K562 (cell line): Measurements from ENCODE around the gene UBA7. TPM values are rescaled to one million over a fixed set of nuclear protein-coding genes. Genes with fewer than 3 reads are reported as not detected.

Experiments
- ASH1L ChIP-seq: fragments of 450-650 bp; IDR thresholded peaks from 2 replicates; pipeline ENCODE4 v1.6.1; 2018; ENCODE audit warnings: borderline replicate concordance, mild to moderate bottlenecking, low read depth; ENCODE audit not compliant: partially characterized antibody
- C11orf30 ChIP-seq: fragments of 450-650 bp; IDR thresholded peaks from 2 replicates; pipeline ENCODE4 v1.6.1; 2016; ENCODE audit warnings: low read depth, mild to moderate bottlenecking
- CC2D1A ChIP-seq: fragments of 450-650 bp; IDR thresholded peaks from 2 replicates; pipeline ENCODE4 v1.6.1; 2017; ENCODE audit warnings: mild to moderate bottlenecking
- CREB3 ChIP-seq: fragments of 450-650 bp; conservative IDR thresholded peaks from 2 replicates; pipeline ENCODE4 v1.6.1; 2016; ENCODE audit warnings: missing genetic modification characterization, low read depth, mild to moderate bottlenecking, missing compliant biosample characterization, moderate library complexity
- CREBBP ChIP-seq: IDR thresholded peaks from one replicate; pipeline ENCODE4 v1.6.1; 2012; ENCODE audit warnings: low read depth, mild to moderate bottlenecking, control low read depth, inconsistent platforms, low read length
- EP400 ChIP-seq: fragments of 450-650 bp; IDR thresholded peaks from 2 replicates; pipeline ENCODE4 v1.6.1; 2017; ENCODE audit warnings: antibody characterized with exemption, mild to moderate bottlenecking, moderate library complexity
- FOXA1 ChIP-seq: fragments of 450-650 bp; IDR thresholded peaks from 2 replicates; pipeline ENCODE4 v1.6.1; 2016; ENCODE audit warnings: mild to moderate bottlenecking, borderline replicate concordance
- HBP1 ChIP-seq: fragments of 450-650 bp; formaldehyde crosslinking; IDR thresholded peaks from 2 replicates; pipeline ENCODE4 v1.4.0; 2022; ENCODE audit warnings: missing genetic modification characterization
- NCOA2 ChIP-seq, 2 experiments: fragments of 450-650 bp; IDR thresholded peaks; 2 replicates each; pipeline ENCODE4 v1.6.1; 2018; ENCODE audit warnings: mild to moderate bottlenecking in 2 of 2, moderate library complexity in 1 of 2; ENCODE audit not compliant: partially characterized antibody in 2 of 2
- NFIC ChIP-seq: fragments of 450-650 bp; IDR thresholded peaks from 2 replicates; pipeline ENCODE4 v1.6.1; 2017; ENCODE audit warnings: mild to moderate bottlenecking, inconsistent platforms
- NRF1 ChIP-seq, 2 experiments: fragments of 450-650 bp; IDR thresholded peaks in 1 of 2; conservative IDR thresholded peaks in 1 of 2; 2 replicates each; pipeline ENCODE4 v1.6.1; 2014; ENCODE audit warnings: mild to moderate bottlenecking in 2 of 2
- POLR2B ChIP-seq: fragments of 450-650 bp; IDR thresholded peaks from 2 replicates; pipeline ENCODE4 v1.6.1; 2018; ENCODE audit warnings: low read depth; ENCODE audit not compliant: partially characterized antibody
- POLR2H ChIP-seq: IDR thresholded peaks from 2 replicates; pipeline ENCODE4 v1.6.1; 2016; ENCODE audit warnings: missing genetic modification characterization, low read depth, mild to moderate bottlenecking, control low read depth, missing compliant biosample characterization, moderate library complexity
- POLR3G ChIP-seq: IDR thresholded peaks from 2 replicates; pipeline ENCODE4 v1.6.1; 2011; ENCODE audit not compliant: insufficient read length, insufficient replicate concordance; ENCODE audit errors: extremely low read depth
- RAD21 ChIP-seq, 2 experiments: fragments of 250-450 bp in 1 of 2; fragments of 450-650 bp in 1 of 2; sonication (Bioruptor Pico) in 1 of 2; formaldehyde crosslinking in 1 of 2; IDR thresholded peaks in 1 of 2; conservative IDR thresholded peaks in 1 of 2; 2 replicates each; pipeline versions ENCODE4 v1.4.0 to v1.8.0; 2020 to 2022; ENCODE audit warnings: mild to moderate bottlenecking in 2 of 2, moderate library complexity in 1 of 2
- RBM15 ChIP-seq: fragments of 200-400 bp; formaldehyde crosslinking; IDR thresholded peaks from 2 replicates; pipeline ENCODE4 v1.6.1; 2018; ENCODE audit warnings: mild to moderate bottlenecking, low read length, moderate library complexity; ENCODE audit not compliant: insufficient read depth
- RBM22 ChIP-seq: fragments of 200-400 bp; formaldehyde crosslinking; IDR thresholded peaks from 2 replicates; pipeline ENCODE4 v1.6.1; 2018; ENCODE audit warnings: low read length, low read depth; ENCODE audit not compliant: poor library complexity, severe bottlenecking
- SP2 ChIP-seq: IDR thresholded peaks from 2 replicates; pipeline ENCODE4 v1.6.1; 2011; ENCODE audit warnings: mild to moderate bottlenecking, low read depth, low read length, moderate library complexity; ENCODE audit not compliant: poor library complexity, severe bottlenecking; ENCODE audit errors: extremely low read depth
- SRSF9 ChIP-seq: fragments of 200-400 bp; formaldehyde crosslinking; IDR thresholded peaks from 2 replicates; pipeline ENCODE4 v1.6.1; 2017; ENCODE audit warnings: low read depth, low read length, borderline replicate concordance
- TAF15 ChIP-seq: fragments of 200-400 bp; formaldehyde crosslinking; IDR thresholded peaks from 2 replicates; pipeline ENCODE4 v1.6.1; 2017; ENCODE audit warnings: mild to moderate bottlenecking, low read depth, low read length, moderate library complexity
- TARDBP ChIP-seq: fragments of 450-650 bp; IDR thresholded peaks from 2 replicates; pipeline ENCODE4 v1.6.1; 2016
- TCFL5 ChIP-seq: fragments of 250-450 bp; sonication (Bioruptor Pico); conservative IDR thresholded peaks from 2 replicates; pipeline ENCODE4 v1.6.1; 2021; ENCODE audit warnings: mild to moderate bottlenecking, moderate library complexity, matching md5 sums
- WHSC1 ChIP-seq: IDR thresholded peaks from one replicate; pipeline ENCODE4 v1.6.1; 2012; ENCODE audit warnings: low read length, control low read depth, inconsistent platforms
- ZBTB43 ChIP-seq: sonication (generic); formaldehyde crosslinking; IDR thresholded peaks from 2 replicates; pipeline ENCODE4 v1.8.0; 2023; ENCODE audit warnings: mild to moderate bottlenecking, missing genetic modification reagents
- ZNF444 ChIP-seq: fragments of 250-450 bp; sonication (Bioruptor Pico); IDR thresholded peaks from 2 replicates; pipeline ENCODE4 v1.4.0; 2020; ENCODE audit warnings: mild to moderate bottlenecking, moderate library complexity
- ZNF707 ChIP-seq: fragments of 250-450 bp; sonication (Bioruptor Pico); conservative IDR thresholded peaks from 2 replicates; pipeline ENCODE4 v1.8.0; 2022; ENCODE audit warnings: inconsistent platforms, mild to moderate bottlenecking, moderate library complexity
- ZNF766 ChIP-seq: fragments of 200-800 bp; sonication (Bioruptor generic); conservative IDR thresholded peaks from 2 replicates; pipeline ENCODE4 v1.6.1; 2016; ENCODE audit warnings: missing genetic modification characterization, missing compliant biosample characterization
- polyA plus RNA-seq, 8 experiments: library from polyadenylated mRNA; depleted of rRNA in 4 of 8; stranded (reverse) in 5 of 8; unstranded in 3 of 8; fragments of >200 nt; fragmentation: Nextera tagmentation in 2 of 8; fragmentation: Illumina TruSeq in 1 of 8; extraction: Ambion mirVana in 2 of 8; extraction: Trizol in 1 of 8; gene quantifications; 2 replicates each; pipeline versions ENCODE4 v1.2.1 to v1.2.3, GENCODE V29; 2011 to 2014; ENCODE audit warnings: inconsistent platforms in 1 of 8, missing spikeins in 1 of 8
- total RNA-seq, 7 experiments: library from RNA; depleted of rRNA in 6 of 7; stranded (reverse); fragments of >200 nt in 6 of 7; fragmentation: Illumina TruSeq in 2 of 7; extraction: Trizol in 2 of 7; gene quantifications; 2 replicates each; pipeline versions ENCODE4 v1.2.1 to v1.2.3, GENCODE V29; 2011 to 2021; ENCODE audit warnings: low replicate concordance in 1 of 7

UBA7 gene
- total and polyA plus RNA-seq, 9 of the 15 experiments (the other 6 are each of a cell fraction or from before 2014, with no cell fraction given): 0.17 to 3.3 (median 2.0) TPM

DNA sequence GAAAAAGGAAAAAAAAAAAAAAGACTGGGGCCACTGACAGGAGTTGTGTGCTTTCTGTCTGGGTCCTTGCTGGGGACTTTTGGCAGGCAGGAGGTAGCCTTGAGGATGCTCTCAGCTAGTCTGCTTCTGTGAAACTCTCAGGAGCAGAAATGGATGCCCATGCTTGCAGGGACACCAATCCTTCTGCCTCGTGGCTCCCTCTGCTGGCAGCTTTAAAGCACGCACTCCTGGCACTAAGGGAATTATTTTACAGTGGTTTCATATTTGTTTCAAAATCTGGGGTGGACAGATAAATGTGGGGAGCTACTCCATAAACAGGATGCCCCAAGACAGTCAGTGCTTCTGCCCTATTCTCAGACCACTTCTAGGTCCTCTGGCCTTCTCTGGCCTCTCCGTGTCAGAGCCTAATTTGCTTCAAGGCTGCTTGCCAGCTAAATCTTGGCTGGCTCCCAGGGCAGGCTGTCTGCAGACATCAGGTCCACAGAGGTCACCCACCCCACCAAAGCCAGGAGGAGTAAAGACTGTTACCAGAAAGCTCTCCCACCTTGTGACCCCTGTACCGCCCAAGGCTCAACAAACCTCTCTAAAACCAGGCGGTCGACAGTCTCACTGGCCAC, 25.5 kb upstream of the UBA7 start (continued):
- no peak for TF ChIP-seq HBP1 (CRISPR knock-in tag)
- TF ChIP-seq TAF15: no peak
- TF ChIP-seq TCFL5 (CRISPR knock-in tag): no peak
- TF ChIP-seq WHSC1: no peak
- TF ChIP-seq POLR3G: no peak
- peak; percentile 60 for TF ChIP-seq NFIC
- no peak for TF ChIP-seq TARDBP
- TF ChIP-seq NRF1 (conservative IDR thresholded peaks at IDR 0.05 in 1 of 2, IDR thresholded peaks at IDR 0.05 in 1 of 2): no peak
- TF ChIP-seq CREBBP: no peak
- TF ChIP-seq ZNF444 (CRISPR knock-in tag): no peak
- TF ChIP-seq FOXA1: no peak
- TF ChIP-seq POLR2H (tag): no peak
- no peak for TF ChIP-seq ZNF766
- no peak for TF ChIP-seq SRSF9
- no peak for TF ChIP-seq CREB3
- TF ChIP-seq ASH1L: no peak
- TF ChIP-seq RAD21 (CRISPR knock-in tag; conservative IDR thresholded peaks at IDR 0.05 in 1 of 2, IDR thresholded peaks at IDR 0.05 in 1 of 2): peak; percentile 86 to 88
- no peak for TF ChIP-seq C11orf30
- TF ChIP-seq CC2D1A: peak; percentile 28; the same call in 1 of the 2 replicates
- no peak for TF ChIP-seq ZNF707 (CRISPR knock-in tag)
- no peak for TF ChIP-seq ZBTB43
- no peak for TF ChIP-seq SP2
- TF ChIP-seq EP400: no peak
- no peak for TF ChIP-seq NCOA2 (IDR thresholded peaks at IDR 0.05; ENCODE audit: partially characterized antibody in 2 of 2)
- TF ChIP-seq RBM22: no peak
- TF ChIP-seq POLR2B: no peak
- TF ChIP-seq RBM15: no peak
